ENCODE data around the gene GAPVD1.
A peak's percentile ranks its signal among the peaks of the same experiment; 100 is the strongest.
"Not testable (repeated sequence)": the region's sequence is repeated elsewhere in the genome, so short reads cannot be mapped to it uniquely, and the experiment has no call there.

Gene GAPVD1

DNA sequence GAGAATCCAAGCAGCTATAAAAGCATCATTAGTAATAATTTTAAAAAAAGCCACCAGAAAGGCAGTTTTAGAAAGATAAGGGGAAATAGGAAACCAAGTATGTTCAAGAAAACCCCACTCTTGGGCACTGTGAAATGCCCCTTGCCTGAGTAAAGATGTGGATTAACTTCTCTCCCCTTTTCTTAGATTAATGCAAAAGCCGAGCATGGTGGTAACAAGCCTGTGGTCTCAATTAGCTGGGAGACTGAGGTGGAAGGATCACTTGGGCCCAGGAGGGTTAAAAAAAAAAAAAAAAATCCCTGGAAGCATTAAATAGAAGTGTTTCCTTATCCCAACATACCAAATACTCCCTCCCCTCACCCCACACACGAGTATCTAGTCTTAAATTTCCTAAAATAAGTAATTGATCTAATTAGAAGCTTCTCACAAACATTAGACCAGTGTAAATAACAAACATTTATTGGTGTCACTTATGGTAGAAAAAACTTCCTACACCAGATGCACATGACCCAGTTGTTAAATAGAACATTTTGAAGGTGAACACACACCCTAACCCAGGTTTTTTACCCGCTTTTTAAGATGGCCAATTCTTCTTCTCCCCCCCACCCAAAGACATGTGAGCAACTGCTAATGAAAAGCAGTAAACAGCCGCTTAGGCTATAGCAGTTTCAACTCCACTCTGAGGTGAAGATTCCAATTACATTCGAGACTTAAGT is 25.7 kb upstream of the GAPVD1 start:
- peaks cover 67 to 89% (median 79%) of the 10 kb centered on the region in 11 experiments for H4K20me1 ChIP-seq
- peak overlapping the region in 9 of 10 experiments; percentile 15 to 96 (median 82); a peak in 15 of 20 replicates for H3K4me3 ChIP-seq
- H3K4me2 ChIP-seq, result peak overlapping the region; percentile 79 to 98 (median 90)
- TF ChIP-seq Cebpa-rat (IDR thresholded peaks at IDR 0.05), result no peak
- peak overlapping the region in 1 of 11 experiments; percentile 4; a peak in 1 of 22 replicates for H3K27ac ChIP-seq
- peak overlapping the region in 7 of 11 experiments; percentile 9 to 97 (median 64); a peak in 12 of 22 replicates for H3K9ac ChIP-seq
- H3K27me3 ChIP-seq, result no peaks in the 10 kb centered on the region
- peaks cover 62 to 99% (median 90%) of the 10 kb centered on the region in 11 experiments for H3K36me3 ChIP-seq
- H3K4me1 ChIP-seq, result peaks cover 39 to 56% (median 48%) of the 10 kb centered on the region in 10 experiments
- no peaks in the 10 kb centered on the region for H3K9me3 ChIP-seq (replicated peaks in 1 of 11)

DNA sequence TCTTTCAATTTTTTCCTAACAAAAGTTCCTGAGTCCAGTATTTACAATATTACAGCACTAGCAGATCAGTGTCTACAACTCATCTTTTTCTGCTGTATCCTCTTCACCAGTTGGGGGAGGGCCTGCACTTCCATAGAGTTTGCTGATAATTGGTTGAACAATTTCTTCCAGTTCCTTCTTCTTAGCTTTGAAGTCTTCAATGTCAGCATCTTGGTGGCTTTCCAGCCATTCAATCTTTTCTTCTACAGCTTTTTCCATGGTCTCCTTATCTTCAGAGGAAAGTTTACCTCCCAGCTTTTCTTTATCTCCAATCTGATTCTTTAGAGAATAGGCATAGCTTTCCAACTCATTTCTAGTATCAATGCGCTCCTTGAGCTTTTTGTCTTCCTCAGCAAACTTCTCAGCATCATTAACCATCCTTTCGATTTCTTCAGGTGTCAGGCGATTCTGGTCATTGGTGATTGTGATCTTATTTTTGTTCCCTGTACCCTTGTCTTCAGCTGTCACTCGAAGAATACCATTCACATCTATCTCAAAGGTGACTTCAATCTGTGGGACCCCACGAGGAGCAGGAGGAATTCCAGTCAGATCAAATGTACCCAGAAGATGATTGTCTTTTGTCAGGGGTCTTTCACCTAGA is 25.0 kb upstream of the GAPVD1 start:
- peak overlapping the region; percentile 79 to 98 (median 90) for H3K4me2 ChIP-seq

DNA sequence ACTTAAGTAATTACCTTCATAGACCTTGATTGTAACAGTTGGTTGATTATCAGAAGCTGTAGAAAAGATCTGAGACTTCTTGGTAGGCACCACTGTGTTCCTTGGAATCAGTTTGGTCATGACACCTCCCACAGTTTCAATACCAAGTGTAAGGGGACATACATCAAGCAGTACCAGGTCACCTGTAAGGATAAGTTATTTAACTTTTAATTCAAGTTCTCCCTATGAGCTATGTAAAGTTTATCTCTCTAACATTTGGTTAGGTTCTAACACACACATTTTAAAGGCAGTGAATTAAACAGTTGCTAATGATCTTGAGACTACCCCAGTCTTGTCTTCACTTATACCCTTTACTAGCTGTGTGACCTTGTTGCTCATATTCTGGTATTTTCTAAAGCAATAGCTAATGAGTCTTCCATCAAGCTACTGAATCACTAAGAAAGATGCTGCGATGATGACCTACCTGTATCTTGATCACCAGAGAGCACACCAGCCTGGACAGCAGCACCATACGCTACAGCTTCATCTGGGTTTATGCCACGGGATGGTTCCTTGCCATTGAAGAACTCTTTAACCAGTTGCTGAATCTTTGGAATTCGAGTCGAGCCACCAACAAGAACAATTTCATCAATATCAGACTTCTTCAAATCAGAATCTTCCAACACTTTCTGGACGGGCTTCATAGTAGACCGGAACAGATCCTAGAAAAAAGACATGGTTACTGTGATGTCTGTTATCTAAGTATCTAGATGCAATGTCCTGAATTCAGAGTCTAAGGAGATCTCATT is 23.3 kb upstream of the GAPVD1 start:
- Histone ChIP-seq H3K9me3 (replicated peaks in 1 of 11) (no peaks in the 10 kb centered on the region), H3K27me3 (no peaks in the 10 kb centered on the region), H3K27ac (peak overlapping the region in 2 of 11 experiments; percentile 4 to 31; a peak in 1 of 22 replicates), H3K9ac (peak overlapping the region; percentile 93 to 99 (median 97); a peak in 21 of 22 replicates), H3K4me3 (peak overlapping the region; percentile 79 to 99 (median 90)), H4K20me1 (peaks cover 69 to 78% (median 76%) of the 10 kb centered on the region in 11 experiments), H3K4me2 (peak overlapping the region; percentile 79 to 98 (median 90)), H3K36me3 (peaks cover 62 to 75% (median 70%) of the 10 kb centered on the region in 11 experiments), H3K4me1 (peaks cover 47 to 70% (median 57%) of the 10 kb centered on the region in 10 experiments)
- TF ChIP-seq Cebpa-rat (IDR thresholded peaks at IDR 0.05), result no peak

More for the DNA sequence above, 25.0 kb upstream of the GAPVD1 start:
- H3K27me3 ChIP-seq; H3K9me3 ChIP-seq (replicated peaks in 1 of 11); H3K27ac ChIP-seq: not testable (repeated sequence)
- H3K4me3 ChIP-seq, result peak overlapping the region; percentile 79 to 99 (median 90); a peak in 16 of 20 replicates
- peaks cover 69 to 89% (median 80%) of the 10 kb centered on the region in 11 experiments for H4K20me1 ChIP-seq
- H3K9ac ChIP-seq, result peak overlapping the region in 7 of 11 experiments; percentile 93 to 99 (median 96); a peak in 10 of 22 replicates
- peaks cover 39 to 56% (median 48%) of the 10 kb centered on the region in 10 experiments for H3K4me1 ChIP-seq
- peaks cover 62 to 92% (median 83%) of the 10 kb centered on the region in 11 experiments for H3K36me3 ChIP-seq

DNA sequence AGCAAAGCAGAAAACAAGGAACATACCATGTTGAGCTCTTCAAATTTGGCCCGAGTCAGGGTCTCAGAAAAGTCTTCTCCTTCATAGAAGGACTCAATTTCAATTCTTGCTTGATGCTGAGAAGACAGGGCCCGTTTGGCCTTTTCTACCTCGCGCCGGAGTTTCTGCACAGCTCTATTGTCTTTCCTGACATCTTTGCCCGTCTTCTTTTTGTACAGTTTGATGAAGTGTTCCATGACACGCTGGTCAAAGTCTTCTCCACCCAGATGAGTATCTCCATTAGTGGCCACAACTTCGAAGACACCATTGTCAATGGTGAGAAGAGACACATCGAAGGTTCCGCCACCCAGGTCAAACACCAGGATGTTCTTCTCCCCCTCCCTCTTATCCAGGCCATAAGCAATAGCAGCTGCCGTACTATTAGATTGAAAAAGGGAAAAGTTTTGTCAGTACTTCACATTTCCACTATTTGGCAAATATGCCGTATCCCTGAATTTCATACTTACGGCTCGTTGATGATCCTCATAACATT is 22.6 kb upstream of the GAPVD1 start:
- TF ChIP-seq Cebpa-rat (IDR thresholded peaks at IDR 0.05), result no peak
- peaks cover 62 to 68% (median 65%) of the 10 kb centered on the region in 11 experiments for H3K36me3 ChIP-seq
- peaks cover 47 to 68% (median 57%) of the 10 kb centered on the region in 10 experiments for H3K4me1 ChIP-seq
- no peaks in the 10 kb centered on the region for H3K9me3 ChIP-seq (replicated peaks in 1 of 11)
- H3K27me3 ChIP-seq, result no peaks in the 10 kb centered on the region
- peak overlapping the region; percentile 79 to 99 (median 90) for H3K4me3 ChIP-seq
- H3K27ac ChIP-seq, result 0 out of 22 replicates have a peak overlapping the region, but pooled peaks of 1 of the 11 experiments have one; percentile 4
- peak overlapping the region; percentile 79 to 98 (median 90) for H3K4me2 ChIP-seq
- peak overlapping the region; percentile 93 to 99 (median 97) for H3K9ac ChIP-seq
- H4K20me1 ChIP-seq, result peaks cover 65 to 71% (median 69%) of the 10 kb centered on the region in 11 experiments

DNA sequence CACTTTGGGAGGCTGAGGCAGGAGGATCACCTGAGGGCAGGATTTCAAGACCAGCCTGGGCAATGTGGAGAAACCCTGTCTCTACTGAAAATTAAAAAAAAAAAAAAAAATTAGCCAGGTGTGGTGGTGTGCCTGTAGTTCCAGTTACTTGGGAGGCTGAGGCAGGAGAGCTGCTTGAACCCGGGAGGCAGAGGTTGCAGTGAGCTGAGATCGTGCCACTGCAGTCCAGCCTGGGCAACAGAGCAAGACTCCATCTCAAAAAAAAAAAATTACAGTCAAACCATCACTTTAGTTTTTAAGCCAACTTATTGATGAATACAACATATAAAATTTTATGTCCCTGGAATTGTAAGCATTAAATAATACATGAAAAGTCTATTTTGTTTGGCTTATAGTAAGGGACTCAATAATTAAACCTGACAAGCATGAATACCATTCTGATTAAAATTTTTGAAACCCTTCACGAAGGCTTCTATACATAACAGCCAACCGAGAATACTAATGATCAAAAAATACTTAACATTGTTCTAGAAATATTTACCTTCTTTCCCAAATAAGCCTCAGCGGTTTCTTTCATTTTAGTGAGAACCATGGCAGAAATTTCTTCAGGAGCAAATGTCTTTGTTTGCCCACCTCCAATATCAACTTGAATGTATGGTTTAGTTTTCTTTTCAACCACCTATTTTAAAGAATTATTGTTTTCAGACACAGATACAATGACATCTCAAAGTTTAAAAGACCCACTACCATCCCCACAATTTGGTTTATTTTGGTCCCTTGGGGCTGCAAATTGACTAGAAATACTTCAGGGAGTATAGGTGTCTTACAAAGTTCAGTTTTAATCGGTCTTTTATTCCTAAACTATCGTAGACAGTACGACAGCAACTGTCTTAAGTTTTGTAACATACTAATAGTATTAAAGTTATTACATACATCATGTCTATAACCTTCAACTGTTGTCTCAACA is 21.7 kb upstream of the GAPVD1 start:
- H4K20me1 ChIP-seq, result peaks cover 60 to 62% (median 61%) of the 10 kb centered on the region in 11 experiments
- H3K27ac ChIP-seq, result peak overlapping the region; percentile 86 to 99 (median 94); a peak in 21 of 22 replicates
- H3K4me1 ChIP-seq, result peaks cover 47 to 62% (median 56%) of the 10 kb centered on the region in 10 experiments

DNA sequence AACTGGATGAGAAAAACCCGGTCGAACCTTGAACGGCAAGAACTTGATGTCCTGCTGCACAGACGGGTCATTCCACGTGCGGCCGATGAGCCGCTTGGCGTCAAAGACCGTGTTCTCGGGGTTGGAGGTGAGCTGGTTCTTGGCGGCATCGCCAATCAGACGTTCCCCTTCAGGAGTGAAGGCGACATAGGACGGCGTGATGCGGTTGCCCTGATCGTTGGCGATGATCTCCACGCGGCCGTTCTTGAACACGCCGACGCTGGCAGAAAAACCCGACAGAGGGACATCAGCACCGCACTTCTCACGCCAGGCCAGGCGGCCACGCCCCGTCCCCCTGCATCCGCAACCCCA is 21.0 kb upstream of the GAPVD1 start:
- Histone ChIP-seq H3K27me3 (no peaks in the 10 kb centered on the region), H3K4me2 (peak overlapping the region; percentile 79 to 98 (median 90)), H4K20me1 (peaks cover 53 to 55% (median 54%) of the 10 kb centered on the region in 11 experiments), H3K36me3 (peaks cover 49 to 52% (median 51%) of the 10 kb centered on the region in 11 experiments), H3K9ac (peak overlapping the region; percentile 93 to 99 (median 97)), H3K27ac (peak overlapping the region; percentile 86 to 99 (median 94)), H3K4me3 (peak overlapping the region; percentile 79 to 99 (median 90)), H3K9me3 (replicated peaks in 1 of 11) (no peaks in the 10 kb centered on the region), H3K4me1 (peaks cover 48 to 61% (median 51%) of the 10 kb centered on the region in 10 experiments)
- TF ChIP-seq Cebpa-rat (IDR thresholded peaks at IDR 0.05), result no peak

More for the DNA sequence above, 21.7 kb upstream of the GAPVD1 start:
- peak overlapping the region; percentile 79 to 99 (median 90) for H3K4me3 ChIP-seq
- no peak for TF ChIP-seq Cebpa-rat (IDR thresholded peaks at IDR 0.05)
- H3K4me2 ChIP-seq, result peak overlapping the region; percentile 79 to 98 (median 90)
- H3K9ac ChIP-seq, result peak overlapping the region; percentile 93 to 99 (median 97)
- no peaks in the 10 kb centered on the region for H3K9me3 ChIP-seq (replicated peaks in 1 of 11)
- peaks cover 56 to 59% (median 58%) of the 10 kb centered on the region in 11 experiments for H3K36me3 ChIP-seq
- H3K27me3 ChIP-seq, result no peaks in the 10 kb centered on the region

DNA sequence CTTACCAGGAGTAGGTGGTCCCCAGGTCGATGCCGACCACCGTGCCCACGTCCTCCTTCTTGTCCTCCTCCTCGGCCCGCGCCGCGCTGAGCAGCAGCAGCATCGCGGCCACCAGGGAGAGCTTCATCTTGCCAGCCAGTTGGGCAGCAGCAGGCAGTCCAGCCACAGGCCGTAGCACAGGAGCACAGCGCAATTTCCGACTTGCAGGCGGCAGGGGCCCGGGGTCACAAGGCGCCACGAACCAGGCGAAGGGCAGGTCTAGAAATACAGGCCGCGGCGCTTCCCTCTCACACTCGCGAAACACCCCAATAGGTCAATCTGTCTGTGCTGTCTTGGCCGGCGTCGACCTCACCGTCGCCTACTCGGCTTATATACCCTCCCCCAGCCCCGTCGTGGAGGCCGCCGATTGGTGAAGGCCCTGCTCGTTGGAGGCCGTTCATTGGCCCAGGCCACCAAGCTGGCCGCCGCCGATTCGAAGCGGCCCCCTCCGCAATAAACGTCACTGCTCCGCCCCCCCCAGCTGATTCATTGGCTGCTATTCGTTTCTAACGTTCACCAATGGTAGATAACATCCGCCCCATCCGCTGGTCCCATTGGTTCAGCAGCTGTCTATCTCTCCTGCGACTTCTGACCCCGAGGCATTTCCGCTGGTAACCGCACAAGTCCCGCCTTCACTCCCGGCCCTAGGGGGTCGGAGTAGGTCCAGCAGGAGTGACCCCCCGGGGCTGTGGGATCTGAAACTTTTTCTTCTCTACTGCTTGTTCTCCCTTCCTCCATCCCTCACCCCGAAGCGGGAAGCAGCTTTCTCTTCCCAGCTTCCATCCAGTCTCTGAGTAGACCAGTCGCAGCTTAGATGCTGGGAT is 20.4 kb upstream of the GAPVD1 start, which contains the start of gene HSPA5:
TSS of gene HSPA5 (minus strand) at position 344 of the 863 bp plus-strand sequence. CDS start at position 127, 217 bp downstream.
- H3K4me3 ChIP-seq, result peak within 1 kb of the TSS; percentile 79 to 99 (median 90)
- H3K9ac ChIP-seq, result peak within 1 kb of the TSS; percentile 93 to 99 (median 97)
- peaks cover 43 to 46% (median 44%) of the 10 kb centered on the region in 11 experiments for H3K36me3 ChIP-seq
- peak within 1 kb of the TSS; percentile 90 to 99 (median 94) for H3K27ac ChIP-seq
- no peaks in the 10 kb centered on the region for H3K9me3 ChIP-seq (replicated peaks in 1 of 11)
- TF ChIP-seq Cebpa-rat (IDR thresholded peaks at IDR 0.05), result no peak
- no peaks in the 10 kb centered on the region for H3K27me3 ChIP-seq
- peaks cover 47 to 49% (median 48%) of the 10 kb centered on the region in 11 experiments for H4K20me1 ChIP-seq
- H3K4me2 ChIP-seq, result peak within 1 kb of the TSS; percentile 85 to 99 (median 91)
- peaks cover 42 to 54% (median 46%) of the 10 kb centered on the region in 10 experiments for H3K4me1 ChIP-seq
